Mesothelial cell of epicardium (in vitro differentiated cells): ENCODE measurements around the gene SELENOS. TPM values are rescaled to one million over a fixed set of nuclear protein-coding genes. Genes with fewer than 3 reads are reported as not detected.

ENCODE experiments used
- DNase-seq, 2 experiments: peaks; one replicate each; pipeline ENCODE4 v3.0.0; 2021; ENCODE audit warnings: low spot score in 2 of 2; ENCODE audit not compliant: unreplicated experiment in 2 of 2
- H3K27ac Mint-ChIP-seq: 2 replicates; pipeline ENCODE4 v1.8.0; 2021; ENCODE audit warnings: mixed read lengths
- H3K27me3 Mint-ChIP-seq: 2 replicates; pipeline ENCODE4 v1.8.0; 2021; ENCODE audit warnings: low read depth, mixed read lengths
- H3K36me3 Mint-ChIP-seq: 2 replicates; pipeline ENCODE4 v1.8.0; 2021; ENCODE audit warnings: mixed read lengths
- H3K4me1 Mint-ChIP-seq: 2 replicates; pipeline ENCODE4 v1.8.0; 2021; ENCODE audit warnings: mixed read lengths
- H3K4me3 Mint-ChIP-seq: 2 replicates; pipeline ENCODE4 v1.8.0; 2021; ENCODE audit warnings: mild to moderate bottlenecking, moderate library complexity, mixed read lengths
- H3K9me3 Mint-ChIP-seq: 2 replicates; pipeline ENCODE4 v1.8.0; 2021; ENCODE audit warnings: mixed read lengths
- CTCF ChIP-seq: fragments of 200-600 bp; sonication (generic); IDR thresholded peaks from one replicate; pipeline ENCODE4 v1.5.0; 2021; ENCODE audit warnings: antibody characterized with exemption; ENCODE audit not compliant: unreplicated experiment
- total RNA-seq: library from RNA; stranded (reverse); gene quantifications from 3 replicates; pipeline ENCODE4 v1.2.1, GENCODE V29; 2021

The SELENOS gene
- total RNA-seq, 1 donor from 2014 or later = 38.1 TPM

GRCh38 chr15:101275018-101275417 is 2.3 kb downstream of the SELENOS start:
- Mint-ChIP-seq H3K36me3 (peaks cover 38% of the 10 kb centered on the region), H3K27me3 (no peaks in the 10 kb centered on the region), H3K4me1 (peaks cover 12% of the 10 kb centered on the region), H3K27ac (no peak overlapping the region), H3K4me3 (no peak overlapping the region), H3K9me3 (no peaks in the 10 kb centered on the region)
- TF ChIP-seq CTCF = no peak
- DNase-seq = no peak

GRCh38 chr15:101273534-101273933 is 3.8 kb downstream of the SELENOS start:
- Mint-ChIP-seq H3K4me3 (no peak overlapping the region), H3K27me3 (no peaks in the 10 kb centered on the region), H3K36me3 (peaks cover 41% of the 10 kb centered on the region), H3K27ac (no peak overlapping the region), H3K9me3 (no peaks in the 10 kb centered on the region), H3K4me1 (peaks cover 12% of the 10 kb centered on the region)
- no peak for DNase-seq
- no peak for TF ChIP-seq CTCF

DNA sequence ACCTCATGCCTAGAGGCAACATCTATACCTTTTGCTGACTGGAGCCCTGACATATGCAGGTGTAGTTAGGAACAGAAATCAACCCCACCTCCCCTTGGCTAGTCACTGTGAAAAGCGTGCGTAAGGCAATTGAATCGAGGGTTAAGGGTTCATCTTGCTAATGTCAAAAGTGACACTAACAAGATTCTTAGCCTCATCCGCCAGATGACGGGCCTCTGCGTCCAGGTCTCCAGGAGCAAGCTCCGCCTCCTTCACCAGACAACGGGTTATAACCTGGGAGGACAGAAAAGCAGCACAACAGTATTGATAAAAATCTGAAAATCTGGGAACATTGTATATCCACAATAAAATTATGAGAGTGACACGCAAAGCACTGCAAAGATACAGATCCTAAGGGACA is 4.7 kb downstream of the SELENOS start:
- Mint-ChIP-seq H3K27me3 (no peaks in the 10 kb centered on the region), H3K27ac (no peak overlapping the region), H3K4me3 (no peak overlapping the region), H3K36me3 (peaks cover 41% of the 10 kb centered on the region), H3K9me3 (no peaks in the 10 kb centered on the region), H3K4me1 (peaks cover 8% of the 10 kb centered on the region)
- no peak for DNase-seq
- TF ChIP-seq CTCF = no peak

- Mint-ChIP-seq H3K36me3 (peaks cover 37% of the 10 kb centered on the region), H3K4me1 (no peaks in the 10 kb centered on the region), H3K27ac (no peak overlapping the region), H3K9me3 (no peaks in the 10 kb centered on the region), H3K4me3 (no peak overlapping the region), H3K27me3 (no peaks in the 10 kb centered on the region)
- DNase-seq = no peak
- no peak for TF ChIP-seq CTCF
These were observed 7.6 kb downstream of the SELENOS start for GRCh38 chr15:101269479-101270223.

DNA sequence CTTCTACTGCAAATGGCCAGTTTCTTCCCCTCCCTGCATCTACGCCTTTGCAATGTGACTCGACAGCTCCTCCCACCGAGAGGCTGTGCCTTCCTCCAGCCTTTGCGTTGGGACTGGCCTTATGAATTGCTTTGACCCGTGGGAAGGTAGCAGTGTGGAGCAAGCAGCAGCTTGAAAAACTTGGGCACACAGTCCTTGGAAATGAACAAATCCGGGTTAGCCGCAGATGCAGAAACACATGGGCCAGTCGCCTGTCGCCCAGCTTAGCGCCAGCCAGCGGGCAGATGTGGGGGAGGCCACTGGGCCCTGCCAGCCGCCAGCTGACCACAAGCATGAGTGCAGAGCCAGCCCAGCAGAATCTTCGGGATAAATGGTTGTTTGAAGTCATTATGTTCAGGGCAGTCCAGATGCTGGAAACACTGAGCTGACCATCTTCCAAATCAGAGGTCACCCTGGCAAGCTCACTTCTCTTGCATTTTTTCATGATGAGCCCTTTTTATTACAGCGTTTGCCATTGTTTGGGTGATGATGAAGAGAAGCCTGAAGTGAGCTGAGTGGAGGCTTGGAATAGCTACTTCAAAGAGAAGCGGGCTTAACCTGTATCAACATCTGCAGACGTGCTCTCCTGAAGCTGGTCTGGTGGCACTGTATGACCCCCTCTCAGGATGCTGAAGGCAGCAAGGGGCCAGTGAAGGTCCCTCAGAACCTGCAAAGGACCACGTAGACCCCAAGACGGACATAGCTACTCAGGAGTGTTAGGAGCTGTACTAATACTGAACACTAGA is 9.8 kb downstream of the SELENOS start:
- H3K4me1 Mint-ChIP-seq = no peaks in the 10 kb centered on the region
- no peak overlapping the region for H3K4me3 Mint-ChIP-seq
- H3K9me3 Mint-ChIP-seq = no peaks in the 10 kb centered on the region
- no peak overlapping the region for H3K27ac Mint-ChIP-seq
- no peak for TF ChIP-seq CTCF
- DNase-seq = no peak
- H3K27me3 Mint-ChIP-seq = peaks cover under 1% of the 10 kb centered on the region
- H3K36me3 Mint-ChIP-seq = peaks cover 19% of the 10 kb centered on the region
